GM10847 (cell line): ENCODE data around the gene KRT3.

ENCODE experiments used
- POLR2A ChIP-seq: IDR thresholded peaks from 2 replicates; pipeline ENCODE4 v1.6.1; 2011; ENCODE audit not compliant: insufficient read length; ENCODE audit errors: extremely low read depth

KRT3 gene

DNA sequence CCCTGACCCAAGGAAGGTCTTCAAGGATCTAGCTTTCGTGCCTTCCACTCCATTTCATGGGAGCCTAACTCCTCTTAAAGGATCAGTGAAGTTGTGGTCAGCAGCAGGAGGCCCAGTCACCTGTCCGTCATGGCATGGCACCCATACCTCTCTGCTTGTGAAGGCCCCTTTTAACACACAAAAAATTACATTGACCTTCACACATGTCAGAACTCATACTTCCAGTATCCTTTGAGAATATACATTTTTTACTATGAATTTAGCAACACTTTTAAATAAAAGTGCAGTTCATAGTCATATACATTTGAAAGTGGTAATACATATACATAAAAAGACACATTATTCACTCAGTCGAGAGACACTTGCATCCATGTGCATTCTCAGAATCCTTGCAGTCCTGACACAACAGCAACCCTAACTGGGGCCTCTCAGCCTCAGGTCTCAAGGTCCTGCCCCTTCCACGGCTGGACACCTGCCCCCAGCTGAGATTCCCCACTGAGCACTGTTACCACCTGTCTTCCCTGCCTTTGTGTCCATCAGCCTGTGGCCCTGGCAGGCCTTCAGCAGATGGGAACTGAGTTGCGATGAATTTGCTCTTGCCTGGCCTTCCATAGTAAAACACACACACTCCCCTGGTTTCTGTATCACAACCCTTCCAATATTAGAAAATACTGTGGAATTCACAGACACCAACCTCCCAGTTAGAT lies 3.7 kb upstream of the KRT3 start:
- TF ChIP-seq POLR2A = no peak

DNA sequence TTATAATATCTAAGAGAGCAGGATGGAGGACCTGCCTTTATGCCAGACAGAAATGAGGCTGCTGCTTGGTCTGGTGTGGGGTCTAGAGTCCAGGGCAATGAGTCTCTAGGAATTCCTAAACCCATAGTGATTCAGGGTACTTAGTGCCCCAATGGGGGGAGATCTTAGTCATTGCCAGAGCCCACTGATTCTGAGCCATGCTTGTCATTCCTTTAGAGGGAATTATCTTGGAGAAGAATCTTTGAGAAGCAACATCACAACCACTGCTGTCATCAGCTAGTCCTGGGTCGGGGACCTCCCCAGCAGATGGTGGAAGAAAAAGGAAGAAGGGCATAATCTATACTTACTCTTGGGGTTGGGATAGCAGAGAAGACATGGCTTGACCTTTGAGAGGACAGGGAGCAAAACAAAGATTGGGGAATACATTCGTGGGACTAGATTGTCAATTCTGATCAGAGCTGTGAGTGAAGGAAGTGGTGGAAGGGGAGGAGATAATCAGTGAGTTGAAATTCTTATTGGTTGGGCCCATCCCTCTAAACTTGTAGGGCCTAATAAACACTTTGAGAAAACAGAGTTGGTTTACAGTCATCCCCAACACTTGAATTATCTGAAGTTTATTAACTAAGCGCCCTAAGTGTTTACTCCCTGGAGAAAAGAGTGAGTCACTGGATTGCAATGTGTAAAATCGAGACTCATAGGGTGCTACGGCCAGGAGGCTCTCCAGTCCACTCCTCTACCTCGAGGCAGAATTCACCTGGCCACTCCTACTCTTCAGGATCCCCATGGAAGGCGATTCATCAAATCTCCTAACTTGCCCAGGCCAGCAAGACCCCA lies 3.0 kb upstream of the KRT3 start:
- no peak for TF ChIP-seq POLR2A

DNA sequence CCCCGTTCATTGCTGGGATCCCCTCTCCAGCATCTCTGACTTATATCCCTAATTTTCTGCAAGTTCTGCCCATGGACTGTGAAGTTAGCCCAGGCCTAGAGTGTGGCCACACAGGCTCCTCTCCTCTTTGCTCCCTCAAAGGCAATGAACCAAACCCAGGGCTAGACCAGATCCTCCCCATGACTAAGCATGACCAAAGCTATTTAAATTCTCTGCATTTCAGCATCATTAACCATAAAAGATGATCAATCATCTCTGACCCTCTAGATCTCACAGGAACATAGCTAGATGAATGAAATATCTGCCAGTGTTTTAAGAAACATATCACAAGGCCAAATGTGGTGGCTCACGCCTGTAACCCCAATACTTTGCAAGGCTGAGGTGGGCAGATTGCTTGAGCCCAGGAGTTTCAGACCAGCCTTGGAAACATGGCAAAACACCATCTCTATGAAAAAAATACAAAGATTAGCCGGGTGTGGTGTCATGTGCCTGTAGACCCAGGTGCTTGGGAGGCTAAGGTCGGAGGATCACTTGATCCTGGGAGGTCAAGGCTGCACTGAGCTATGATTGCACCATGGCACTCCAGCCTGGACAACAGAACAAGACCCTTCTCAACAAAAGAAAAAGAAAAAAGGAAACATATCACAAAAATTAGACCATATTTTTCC lies 2.2 kb upstream of the KRT3 start:
- no peak for TF ChIP-seq POLR2A

DNA sequence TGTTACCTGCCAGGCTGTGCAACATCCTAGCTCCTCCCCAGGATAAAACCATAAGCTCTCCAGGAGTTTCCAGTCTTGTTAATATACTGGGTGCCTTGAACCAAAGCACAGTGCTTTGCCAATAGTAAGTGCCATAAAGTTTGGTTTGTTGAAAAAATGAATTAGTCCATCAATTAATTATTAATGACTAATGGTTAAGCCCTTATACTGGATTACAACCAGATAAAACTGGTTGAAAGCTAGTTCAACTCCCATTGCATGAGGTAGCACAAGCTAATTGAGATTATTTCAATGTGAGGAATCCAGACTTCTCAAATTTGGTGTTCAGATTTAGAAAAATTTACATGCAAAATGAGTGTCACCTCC lies 1.6 kb upstream of the KRT3 start:
- no peak for TF ChIP-seq POLR2A

DNA sequence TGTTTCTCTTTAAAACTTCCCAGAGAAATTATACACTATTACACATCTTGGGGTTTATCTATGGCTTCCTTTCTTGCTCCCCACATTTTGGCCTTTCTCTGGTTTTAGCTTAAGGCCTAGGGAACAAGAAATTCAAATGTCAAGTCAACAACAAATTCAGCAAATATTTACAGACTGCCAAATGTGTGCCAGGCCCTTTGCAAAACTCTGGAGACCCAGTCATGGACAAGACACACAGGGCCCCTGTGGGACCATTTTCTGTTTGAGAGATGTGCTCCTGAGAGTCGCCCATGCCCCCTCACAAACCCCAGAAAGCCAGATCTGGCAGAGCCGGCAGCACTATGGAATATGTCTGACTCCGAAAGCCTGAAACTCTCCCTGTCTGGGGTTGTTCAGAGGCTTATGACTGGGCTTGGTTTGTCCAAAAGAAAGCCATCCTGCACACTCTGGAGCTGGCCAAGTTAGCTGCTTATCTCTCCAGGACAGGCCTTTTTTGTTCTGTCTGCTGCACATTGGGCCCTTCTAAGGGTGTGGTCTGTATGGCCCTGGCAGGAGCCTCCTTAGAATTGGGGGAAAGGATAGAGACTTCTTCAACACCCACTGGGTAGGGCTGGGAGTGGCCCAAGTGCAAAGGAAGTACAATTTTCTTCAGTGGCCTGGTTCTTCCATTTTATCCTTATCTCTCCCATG lies 1.1 kb upstream of the KRT3 start:
- TF ChIP-seq POLR2A = no peak

DNA sequence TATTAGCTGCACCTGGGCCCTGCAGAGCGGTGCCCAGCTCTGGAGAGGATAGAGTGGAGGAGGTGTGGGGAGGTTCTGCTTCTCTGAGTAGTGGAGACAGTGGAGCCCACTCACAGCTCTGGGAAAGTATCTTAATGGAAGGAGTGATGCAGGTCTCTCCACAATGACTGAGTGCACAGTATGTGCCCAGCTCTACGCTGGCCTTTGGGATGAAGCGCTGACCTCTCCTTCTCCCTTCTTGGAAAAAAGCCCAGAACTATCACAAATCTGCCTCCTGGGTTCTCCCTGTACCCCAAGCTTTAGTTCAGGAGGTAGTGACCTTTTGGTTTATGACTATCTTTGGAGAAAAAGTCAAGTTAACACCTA lies 495 bp upstream of the KRT3 start:
- TF ChIP-seq POLR2A = no peak

DNA sequence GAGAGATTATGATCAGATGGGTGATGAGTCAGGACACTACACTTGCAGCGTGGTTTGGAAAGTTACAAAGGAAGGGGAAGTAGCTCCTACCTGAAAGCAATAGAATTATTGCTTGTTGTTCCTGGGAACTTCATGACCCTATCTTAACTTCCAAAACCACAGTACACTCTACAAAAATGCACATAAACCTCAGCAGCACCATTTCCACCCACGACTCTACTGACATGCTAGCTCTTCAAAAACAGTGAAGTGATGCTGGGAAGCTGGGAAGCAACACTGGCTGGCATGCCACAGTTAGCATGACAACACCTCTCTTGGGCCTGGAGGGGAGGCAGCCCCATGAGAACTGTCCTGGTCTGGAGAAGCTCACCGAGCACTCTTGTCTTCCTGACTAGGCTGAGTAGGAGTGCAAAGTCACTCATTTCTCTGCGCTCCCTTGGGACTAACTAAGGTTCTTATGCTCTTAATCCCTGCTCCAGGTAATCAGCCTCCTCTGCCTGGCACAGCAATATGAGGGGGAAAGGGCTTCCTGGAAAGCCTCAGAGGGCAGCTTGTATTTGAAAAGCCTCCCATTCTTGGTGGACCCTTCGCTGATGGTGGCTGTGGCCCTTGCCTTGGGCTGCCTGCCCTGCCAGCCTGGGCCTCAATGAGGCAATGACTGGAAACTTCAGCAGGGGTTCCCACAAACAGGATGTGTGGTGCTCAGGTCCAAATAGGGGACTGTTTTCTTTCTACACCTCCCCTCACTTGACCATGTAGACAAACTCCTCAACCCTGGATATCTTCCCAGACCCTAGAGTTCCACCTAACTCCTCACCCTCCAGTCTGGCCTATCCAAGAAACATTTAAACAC lies 1.2 kb downstream of the KRT3 start:
- no peak for TF ChIP-seq POLR2A

DNA sequence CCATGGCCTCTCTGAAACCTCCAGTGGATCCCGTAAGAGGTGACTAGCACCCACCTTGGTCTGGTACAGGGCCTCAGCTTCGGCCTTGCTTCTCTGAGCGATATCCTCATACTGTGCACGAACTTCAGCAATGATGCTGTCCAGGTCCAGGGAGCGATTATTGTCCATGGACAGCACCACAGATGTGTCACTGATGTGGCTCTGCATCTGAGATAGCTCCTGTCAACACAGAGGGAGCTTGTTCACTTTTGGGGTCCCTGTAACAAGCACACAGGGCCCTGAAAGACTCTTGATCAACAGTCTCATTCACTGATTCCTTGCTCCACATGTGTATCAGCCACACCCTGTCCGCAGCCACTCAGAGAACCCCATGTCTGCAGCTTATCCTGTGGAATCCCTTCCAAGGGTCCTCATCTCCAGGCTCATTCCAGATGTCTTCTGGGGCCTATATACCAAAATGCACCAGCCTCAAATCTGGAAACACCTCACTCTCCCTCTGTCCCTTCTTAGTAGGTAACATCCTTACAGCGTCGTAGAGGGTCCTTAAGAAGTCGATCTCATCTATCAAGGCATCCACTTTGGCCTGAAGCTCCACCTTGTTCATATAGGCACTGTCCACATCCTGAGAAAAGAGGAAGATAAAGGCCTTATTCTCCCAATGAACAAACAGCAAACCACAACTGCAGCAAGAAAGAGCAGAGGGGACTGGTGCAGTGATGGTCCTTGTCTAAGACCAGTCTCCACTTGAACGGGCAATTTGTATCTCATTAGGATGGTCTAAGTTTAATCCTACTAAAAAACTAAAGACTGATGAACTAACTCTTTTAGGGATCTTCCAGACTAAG lies 3.5 kb downstream of the KRT3 start:
- TF ChIP-seq POLR2A = no peak

DNA sequence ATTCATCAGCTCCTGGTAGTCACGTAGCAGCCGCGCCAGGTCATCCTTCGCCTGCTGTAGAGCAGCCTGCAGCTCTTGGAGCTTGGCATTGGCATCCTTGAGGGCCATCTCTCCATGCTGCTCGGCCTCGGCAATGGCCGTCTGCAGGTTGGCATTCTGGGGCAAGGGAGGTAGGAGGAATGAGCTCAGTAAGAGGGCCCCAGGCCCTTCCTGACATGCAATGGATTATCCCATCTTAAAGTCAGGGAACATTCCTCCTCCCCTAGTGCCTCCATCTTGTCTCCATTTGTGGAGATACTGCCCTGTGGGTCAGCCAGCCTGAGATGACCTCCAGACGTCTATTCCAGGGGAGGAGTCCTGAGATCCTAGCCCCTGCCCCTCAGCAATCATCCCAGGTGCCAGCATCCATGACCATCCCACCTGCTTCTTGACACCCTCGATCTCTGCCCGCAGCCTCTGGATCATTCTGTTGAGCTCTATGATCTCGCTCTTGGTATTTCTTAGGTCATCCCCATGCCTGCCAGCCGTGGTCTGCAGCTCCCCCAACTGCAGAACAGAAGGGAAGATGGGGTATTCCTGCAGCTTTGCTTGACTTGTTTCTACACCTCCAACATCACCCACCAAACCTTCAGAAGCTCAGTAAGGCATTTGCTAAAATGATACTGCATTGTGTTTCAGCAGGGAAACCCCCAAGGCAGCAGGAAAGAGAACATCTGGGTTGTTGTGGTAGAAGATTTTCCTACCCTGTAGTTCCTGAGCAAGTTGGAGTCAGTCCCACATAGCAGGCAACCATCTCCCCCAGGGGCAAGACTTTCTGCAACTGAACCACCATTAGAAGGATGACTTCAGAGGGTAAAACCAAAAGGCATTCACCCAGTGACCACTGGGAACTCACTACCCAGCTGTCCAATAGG lies 4.4 kb downstream of the KRT3 start:
- TF ChIP-seq POLR2A = no peak

DNA sequence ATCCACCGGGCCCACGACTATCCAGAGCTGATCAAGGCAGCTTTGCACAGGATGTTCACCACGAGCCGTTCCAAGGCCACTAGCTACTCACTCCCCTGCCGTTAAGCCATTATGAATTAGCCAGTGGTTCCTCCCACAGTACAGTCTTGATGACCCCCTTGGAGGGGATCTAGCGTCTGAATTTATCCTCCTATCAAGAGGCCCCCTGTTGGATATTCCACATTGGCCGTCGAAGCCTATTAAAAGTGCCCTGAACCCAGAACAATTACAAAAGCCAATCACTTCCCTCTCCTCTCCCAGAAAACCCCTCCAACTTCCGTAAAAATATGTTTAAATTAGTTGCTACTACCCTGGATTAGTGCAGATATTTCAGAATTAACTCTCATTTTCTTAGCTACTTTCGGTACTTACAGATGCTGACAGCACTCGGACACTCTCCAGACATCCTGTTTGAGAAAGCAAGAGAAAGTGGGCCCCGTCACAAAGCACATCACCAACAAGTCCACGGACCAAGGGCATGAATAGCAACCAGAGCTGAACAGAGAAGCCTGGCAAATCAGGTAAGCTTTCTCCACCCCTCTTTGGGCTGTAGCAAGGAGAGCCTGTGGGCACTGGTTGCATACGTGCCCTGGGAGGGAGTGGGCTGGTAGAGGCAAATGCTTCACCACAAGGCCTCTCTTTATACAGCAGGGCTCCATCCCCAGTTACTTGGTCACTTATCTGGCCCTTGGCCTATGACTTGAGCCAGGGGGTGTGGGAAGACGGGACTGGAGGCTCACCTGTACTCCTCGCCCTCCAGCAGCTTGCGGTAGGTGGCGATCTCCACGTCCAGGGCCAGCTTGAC lies 5.3 kb downstream of the KRT3 start:
- no peak for TF ChIP-seq POLR2A

DNA sequence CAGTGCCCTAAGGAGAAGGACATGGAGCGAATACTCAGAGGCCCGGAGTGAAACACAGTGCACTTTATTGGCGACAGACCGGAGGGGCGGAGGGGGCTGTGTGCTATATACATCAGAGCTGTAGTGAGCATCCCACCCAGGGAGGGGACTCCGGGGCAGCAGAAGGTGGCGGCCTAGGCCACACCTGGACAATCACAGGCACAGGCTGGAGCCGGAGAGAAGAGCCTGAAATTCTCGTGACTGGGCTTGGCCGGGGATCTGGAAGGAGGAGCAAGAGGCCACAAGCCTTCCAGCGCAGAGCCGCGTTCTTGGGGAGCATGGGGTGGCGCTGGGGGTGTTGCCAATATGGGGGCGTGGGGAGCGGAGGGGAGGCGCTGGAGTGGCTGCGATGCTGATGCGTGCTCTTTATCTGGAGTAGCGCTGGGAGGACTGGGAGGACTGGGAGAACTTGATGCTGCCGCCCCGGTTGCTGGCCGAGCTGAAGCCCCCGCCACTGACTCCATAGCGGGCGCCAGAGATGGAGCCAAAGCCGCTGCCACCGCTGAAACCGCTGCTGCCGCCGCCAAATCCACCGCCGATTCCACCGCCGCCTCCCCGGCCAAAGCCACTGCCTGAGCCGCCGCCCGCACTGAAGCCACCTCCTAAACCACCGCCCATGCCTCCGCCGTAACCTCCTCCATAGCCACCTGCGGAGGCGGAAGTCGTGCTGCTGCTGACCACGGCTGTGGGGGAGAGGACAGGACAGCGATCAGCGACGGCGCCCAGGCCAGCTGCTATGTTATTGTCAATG lies 6.1 kb downstream of the KRT3 start:
- TF ChIP-seq POLR2A = no peak
